CD1c-positive myeloid dendritic cell (primary cell): ENCODE data around the gene CLSTN2.

Experiments
- DNase-seq: peaks from one replicate; pipeline ENCODE4 v3.0.0-alpha.2; 2016; ENCODE audit errors: extremely low spot score

CLSTN2 gene

GRCh38 chr3:140341817-140342403 is 406.9 kb downstream of the CLSTN2 start:
- DNase-seq: no peak

- no peak for DNase-seq
These were observed 407.7 kb downstream of the CLSTN2 start for GRCh38 chr3:140342668-140343067.

DNA sequence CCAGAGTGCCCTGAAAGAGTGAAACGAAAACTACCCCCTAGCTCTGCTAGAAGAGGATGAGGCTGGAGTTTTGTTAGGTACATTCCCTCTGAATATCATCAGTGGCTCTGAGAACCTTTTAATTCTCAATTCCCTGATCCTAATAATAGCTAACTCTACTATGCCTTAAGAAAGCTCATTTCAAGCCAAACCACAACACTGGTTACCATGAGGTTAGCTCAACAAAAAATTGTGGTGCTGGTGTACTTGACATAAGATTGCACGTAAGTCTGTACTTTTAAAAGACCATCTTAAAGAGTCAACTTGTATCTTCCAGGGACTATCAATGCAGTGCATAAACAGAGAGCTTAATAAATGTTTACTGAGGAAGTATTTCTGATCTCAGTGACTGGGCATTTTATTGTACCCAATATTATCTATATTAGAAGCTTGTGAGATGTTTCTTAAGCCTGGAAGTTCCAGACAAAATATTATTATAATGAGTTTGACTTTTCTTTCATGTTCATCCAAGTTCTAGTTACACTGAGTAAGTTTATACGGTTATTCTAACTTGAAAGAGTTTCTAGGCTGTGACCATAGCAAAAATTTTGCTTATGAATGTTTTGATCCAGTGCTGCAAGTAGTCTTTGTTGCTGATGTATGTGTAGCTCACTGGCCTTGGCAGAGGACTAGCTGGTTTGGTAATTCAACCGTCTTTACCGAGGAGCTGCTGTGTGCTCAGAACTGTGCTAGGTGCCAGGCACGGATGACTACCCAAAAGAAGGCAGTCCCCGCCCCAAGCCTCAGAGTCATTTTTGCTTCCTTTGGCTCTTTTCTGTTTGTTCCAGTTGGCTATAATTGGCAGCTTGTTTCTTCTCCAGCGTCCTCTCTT is 408.5 kb downstream of the CLSTN2 start:
- no peak for DNase-seq

DNA sequence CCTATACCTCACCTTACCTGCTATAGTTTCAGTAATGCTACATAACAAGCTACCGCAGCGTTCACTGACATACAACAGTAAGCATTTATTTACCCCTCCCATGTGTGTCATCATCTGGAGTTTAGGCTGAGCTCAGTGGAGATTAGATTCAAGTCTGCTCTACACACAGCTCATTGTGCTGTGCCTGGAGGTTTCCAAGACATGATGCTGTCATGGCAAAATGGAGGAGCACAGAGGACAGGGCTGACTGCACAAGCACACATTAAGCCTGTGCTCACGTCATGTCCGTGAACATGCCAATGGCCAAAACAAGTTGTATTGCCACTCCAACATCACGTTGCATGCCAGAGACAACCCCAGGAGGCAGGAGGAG is 409.1 kb downstream of the CLSTN2 start:
- no peak for DNase-seq

DNA sequence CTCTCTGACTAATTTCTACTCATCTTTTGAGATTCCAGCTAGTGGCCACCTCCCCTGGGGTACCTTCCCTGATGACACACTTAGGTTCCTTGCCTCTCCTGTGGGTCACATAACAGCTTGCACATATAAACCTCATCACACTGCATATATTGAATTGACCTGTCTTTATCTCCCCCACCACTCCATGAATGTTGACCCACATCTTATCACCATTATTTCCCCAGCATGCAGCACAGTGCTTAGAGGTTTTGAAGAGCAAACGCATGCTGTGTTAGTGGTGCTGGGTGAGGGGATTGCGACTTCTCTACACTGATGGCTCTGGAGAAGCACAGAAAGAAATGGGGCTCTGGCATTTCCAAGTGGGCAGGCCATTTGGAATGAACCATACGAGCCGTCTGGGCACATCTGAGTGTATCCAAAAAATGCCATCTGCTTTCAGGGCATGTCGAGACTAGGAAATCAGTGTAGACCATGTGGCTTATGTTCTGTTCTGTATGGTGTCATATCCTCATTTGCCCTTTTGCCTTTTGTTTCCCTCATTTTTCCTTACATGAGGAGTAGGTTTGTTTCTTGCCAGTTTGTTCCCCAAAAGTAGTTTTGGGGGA is 409.7 kb downstream of the CLSTN2 start:
- DNase-seq: no peak

GRCh38 chr3:140347151-140347550 is 412.2 kb downstream of the CLSTN2 start:
- DNase-seq: no peak

DNA sequence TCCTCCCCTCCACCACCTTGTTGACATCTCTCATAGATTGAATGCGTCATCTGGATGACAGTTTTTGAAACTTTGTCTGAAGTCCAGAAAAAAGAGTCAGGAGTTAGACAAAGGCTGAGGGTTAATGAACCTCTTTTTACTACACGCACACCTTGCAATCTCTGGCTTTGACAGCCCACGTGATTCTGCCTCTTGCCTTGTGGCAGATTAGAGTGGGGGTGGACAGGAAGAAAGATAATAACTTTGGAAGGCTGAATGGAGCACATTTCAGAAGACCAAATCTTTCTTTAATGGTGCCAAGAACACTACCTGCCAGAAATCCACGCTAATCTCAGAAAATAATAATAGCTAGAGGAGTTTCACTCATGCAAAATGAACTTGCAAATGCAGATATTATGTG is 415.0 kb downstream of the CLSTN2 start:
- DNase-seq: no peak

DNA sequence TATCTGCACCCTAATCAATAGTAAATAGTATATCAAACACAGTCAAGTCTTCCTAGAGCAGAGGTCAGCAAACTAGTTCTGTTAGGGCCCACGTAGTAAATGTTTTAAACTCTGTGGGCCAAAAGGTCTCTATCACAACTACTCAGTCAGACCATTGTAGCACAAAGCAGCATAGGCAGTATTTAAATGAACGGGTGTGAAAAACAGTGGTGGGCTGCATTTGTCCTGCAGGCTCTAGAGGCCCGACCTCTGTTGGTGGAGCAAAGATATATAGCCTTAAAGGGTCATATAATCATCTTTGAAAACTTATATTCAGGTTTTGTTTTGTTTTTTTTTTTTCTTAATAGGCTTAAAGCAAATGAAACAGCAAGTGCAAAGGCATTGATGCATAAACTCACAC is 416.5 kb downstream of the CLSTN2 start:
- DNase-seq: no peak

DNA sequence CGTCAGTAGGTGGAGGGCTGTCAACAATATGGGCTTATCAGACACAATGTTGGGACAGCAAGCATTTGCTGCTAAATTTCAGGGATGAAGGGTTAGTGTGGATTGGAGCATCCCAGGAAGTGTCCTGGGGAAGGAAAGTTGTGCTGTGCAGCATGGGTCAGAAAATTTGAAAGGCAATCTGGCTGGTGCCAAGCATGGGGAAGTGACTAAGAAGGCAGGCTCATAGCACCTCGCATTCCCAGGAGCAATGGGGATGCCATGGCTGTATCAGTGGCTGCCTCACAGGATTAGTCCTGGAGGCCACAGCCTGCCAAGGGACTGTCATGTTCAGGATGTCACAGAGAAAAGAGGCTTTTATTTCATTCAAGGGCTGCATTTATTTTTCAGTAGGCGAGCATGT is 420.5 kb downstream of the CLSTN2 start:
- DNase-seq: no peak

GRCh38 chr3:140358686-140359085 is 423.7 kb downstream of the CLSTN2 start:
- DNase-seq: no peak

DNA sequence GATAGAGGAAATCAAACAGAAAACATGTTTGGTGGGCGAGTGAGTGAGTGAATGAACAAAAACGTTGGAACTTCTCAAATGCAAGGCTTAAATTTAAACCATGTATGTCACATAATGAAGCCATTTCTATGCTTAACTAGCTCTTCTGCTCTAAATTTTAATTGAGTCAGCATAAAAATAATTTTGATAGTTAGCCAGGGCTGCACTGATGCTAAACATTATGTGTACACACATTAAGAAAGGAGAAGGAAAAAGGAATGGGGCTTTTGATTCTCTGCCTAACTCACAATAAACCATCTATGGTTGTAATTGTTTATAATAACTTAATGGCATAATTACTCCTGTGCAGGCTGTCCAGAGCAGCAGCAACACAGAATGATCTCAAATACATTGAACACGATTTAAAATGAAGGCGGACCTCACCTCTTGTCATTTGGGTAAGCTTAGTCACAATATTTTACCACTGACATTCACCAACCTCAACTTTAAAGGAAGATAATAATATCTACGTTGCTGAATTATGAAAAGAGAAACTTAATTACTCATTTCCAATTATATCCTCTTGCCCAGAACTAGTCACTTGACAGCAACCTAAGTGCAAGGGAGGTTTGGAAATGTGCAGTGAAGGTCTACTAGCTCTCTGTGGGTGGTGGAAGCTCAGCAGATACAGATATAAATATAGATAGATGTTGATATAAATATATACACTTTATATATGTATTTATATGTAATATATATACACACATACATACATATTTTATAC is 424.4 kb downstream of the CLSTN2 start:
- no peak for DNase-seq

- DNase-seq: no peak
These were observed 425.3 kb downstream of the CLSTN2 start for GRCh38 chr3:140360332-140360731.

GRCh38 chr3:140363801-140364200 is 428.8 kb downstream of the CLSTN2 start:
- DNase-seq: no peak

DNA sequence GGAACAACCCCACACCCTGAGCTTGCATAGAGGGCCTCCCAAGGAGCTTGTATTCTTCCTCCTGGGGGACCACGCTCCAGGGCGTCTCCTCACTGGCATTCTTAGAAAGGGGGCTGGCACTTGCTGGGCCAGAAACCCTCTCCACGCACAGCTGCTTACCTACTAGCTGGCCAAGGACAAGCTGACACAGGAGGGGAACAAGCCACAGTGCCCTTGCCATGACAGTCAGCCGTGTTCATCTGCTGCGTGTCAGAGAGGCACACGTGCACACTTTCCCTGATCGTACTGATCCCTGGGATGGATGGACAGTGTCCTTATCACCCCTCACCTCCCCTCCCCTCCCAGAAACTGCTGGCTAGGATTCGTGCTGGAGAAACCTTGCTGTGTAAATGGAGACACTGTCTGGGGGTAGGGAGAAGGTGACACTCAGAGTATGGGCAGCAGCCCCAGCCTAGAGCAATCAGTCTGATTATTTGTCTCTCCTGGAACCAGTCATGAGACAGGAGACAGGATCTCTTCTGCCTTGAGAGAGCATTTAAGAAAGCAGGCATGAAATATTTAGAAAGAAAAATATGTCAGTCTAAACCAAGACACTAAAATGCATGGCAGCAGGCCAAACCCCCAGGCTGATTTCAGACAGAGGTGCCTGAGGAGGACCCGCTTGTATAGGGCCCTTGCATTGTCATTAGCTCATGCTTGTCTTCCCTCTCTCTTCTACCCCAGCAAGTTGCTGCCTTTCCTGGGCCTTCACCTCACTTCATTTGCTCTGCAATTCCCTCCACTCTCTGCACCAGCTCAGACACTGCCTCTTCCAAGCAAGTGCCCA is 431.1 kb downstream of the CLSTN2 start:
- no peak for DNase-seq

- no peak for DNase-seq
These were observed 433.3 kb downstream of the CLSTN2 start for GRCh38 chr3:140368223-140368811.

DNA sequence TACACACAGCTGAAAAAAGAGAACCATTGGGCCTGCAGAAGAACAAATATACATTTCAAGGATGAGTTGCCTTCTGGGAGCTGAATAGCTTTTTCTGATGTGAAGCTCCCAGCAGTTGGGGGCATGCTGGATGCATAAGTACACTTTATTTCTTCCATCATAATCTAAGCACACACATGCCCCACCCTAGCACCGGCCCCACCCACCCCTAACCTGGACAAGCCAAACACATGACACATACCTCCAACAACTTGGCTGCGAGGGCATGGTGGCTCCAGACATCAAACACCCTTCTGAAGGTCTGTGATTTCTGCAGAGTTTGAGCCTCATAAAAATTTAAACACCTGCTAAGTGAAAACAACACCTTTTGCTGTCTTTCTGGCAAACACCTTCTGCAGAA is 435.7 kb downstream of the CLSTN2 start:
- DNase-seq: no peak

GRCh38 chr3:140373234-140373633 is 438.2 kb downstream of the CLSTN2 start:
- no peak for DNase-seq

- no peak for DNase-seq
These were observed 440.0 kb downstream of the CLSTN2 start for GRCh38 chr3:140375002-140375401.

DNA sequence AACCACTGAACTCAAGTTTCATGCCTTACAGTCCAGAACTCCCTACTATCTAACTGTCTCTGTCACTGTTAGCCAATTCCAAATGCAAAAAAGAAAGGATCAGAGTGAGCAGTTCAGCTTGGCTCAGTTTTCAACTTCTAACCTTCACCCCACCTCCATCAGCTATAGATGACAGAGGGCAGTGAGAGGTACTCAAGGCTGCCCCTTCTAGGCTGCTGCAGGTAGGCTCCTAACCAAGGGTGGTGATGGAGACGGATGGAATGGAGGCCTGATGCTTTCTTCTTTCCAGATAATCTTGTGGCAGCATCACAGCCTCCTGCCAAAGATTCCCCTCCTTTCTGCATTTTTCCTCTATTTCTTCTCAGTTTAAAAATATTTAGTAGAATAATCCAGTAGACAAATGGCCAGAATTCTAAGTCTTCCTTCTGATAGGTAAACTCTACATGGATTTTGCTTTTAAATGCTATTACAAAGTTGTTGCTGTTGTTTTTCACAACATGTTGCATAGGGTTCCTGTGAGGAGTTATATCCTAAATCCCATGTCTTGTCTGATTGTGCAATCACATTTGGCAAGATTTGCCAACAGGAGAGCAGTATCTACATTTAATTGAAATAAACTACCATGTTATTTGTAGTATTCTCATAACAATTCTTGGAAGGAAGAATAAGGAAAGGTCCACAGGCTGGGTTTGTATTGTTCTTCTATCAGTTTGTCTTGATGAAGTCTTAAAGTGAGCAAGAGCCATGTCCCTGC is 441.3 kb downstream of the CLSTN2 start:
- DNase-seq: no peak

- DNase-seq: no peak
These were observed 442.7 kb downstream of the CLSTN2 start for GRCh38 chr3:140377644-140378043.
